Prostate gland (tissue), 2 donors: ENCODE data around the gene GRK2.

Experiments used
- POLR2AphosphoS5 ChIP-seq: sonication (generic); formaldehyde crosslinking; IDR thresholded peaks from one replicate; pipeline ENCODE4 v1.6.1; 2017; ENCODE audit warnings: antibody characterized with exemption
- TF ChIP-seq, protein P1 (sequence below), 4 experiments: fragments of 200-600 bp in 2 of 4; fragments of 450-650 bp in 2 of 4; sonication (generic) in 2 of 4; IDR thresholded peaks; 1 replicate in 3 of 4; 2 replicates in 1 of 4; pipeline ENCODE4 v1.5.1; 2016 to 2019; ENCODE audit warnings: antibody characterized with exemption in 4 of 4, mild to moderate bottlenecking in 2 of 4, moderate library complexity in 2 of 4

DNA sequence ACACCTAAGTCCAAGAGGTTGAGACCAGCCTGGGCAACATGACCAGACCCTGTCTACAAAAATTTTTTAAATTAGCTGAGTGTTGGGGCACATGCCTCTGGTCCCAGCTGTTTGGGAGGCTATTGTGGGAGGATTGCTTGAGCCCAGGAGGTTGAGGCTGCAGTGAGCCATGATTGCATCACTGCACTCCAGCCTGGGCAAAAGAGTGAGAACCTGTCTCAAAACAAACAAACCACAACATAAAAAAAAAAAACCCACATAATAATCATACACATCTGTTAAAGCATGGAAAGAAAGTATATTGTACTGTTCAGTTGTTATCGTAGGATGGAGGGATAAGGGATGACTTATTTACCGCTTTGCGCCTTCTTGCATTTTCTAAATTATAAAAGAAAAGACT, 35.9 kb upstream of the GRK2 start:
- TF ChIP-seq, protein P1, sequence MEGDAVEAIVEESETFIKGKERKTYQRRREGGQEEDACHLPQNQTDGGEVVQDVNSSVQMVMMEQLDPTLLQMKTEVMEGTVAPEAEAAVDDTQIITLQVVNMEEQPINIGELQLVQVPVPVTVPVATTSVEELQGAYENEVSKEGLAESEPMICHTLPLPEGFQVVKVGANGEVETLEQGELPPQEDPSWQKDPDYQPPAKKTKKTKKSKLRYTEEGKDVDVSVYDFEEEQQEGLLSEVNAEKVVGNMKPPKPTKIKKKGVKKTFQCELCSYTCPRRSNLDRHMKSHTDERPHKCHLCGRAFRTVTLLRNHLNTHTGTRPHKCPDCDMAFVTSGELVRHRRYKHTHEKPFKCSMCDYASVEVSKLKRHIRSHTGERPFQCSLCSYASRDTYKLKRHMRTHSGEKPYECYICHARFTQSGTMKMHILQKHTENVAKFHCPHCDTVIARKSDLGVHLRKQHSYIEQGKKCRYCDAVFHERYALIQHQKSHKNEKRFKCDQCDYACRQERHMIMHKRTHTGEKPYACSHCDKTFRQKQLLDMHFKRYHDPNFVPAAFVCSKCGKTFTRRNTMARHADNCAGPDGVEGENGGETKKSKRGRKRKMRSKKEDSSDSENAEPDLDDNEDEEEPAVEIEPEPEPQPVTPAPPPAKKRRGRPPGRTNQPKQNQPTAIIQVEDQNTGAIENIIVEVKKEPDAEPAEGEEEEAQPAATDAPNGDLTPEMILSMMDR (IDR thresholded peaks at IDR 0.05), result no peak
- TF ChIP-seq POLR2AphosphoS5, result no peak
